HepG2 (cell line): ENCODE data around the gene SLC25A22. TPM values are rescaled to one million over a fixed set of nuclear protein-coding genes. Genes with fewer than 3 reads are reported as not detected.

Experiments
- KDM3A ChIP-seq: IDR thresholded peaks from 2 replicates; pipeline ENCODE4 v1.6.1; 2018; ENCODE audit warnings: low read depth, missing compliant biosample characterization
- KDM5B ChIP-seq: sonication (generic); formaldehyde crosslinking; IDR thresholded peaks from 2 replicates; pipeline ENCODE4 v1.4.0; 2020; ENCODE audit warnings: missing genetic modification reagents, mild to moderate bottlenecking, borderline replicate concordance
- KMT2B ChIP-seq: IDR thresholded peaks from 2 replicates; pipeline ENCODE4 v1.6.1; 2016; ENCODE audit warnings: missing genetic modification reagents, missing compliant biosample characterization
- NFIC ChIP-seq: IDR thresholded peaks from 2 replicates; pipeline ENCODE4 v1.6.1; 2012; ENCODE audit warnings: mild to moderate bottlenecking, low read length, inconsistent platforms
- RXRB ChIP-seq: IDR thresholded peaks from 2 replicates; pipeline ENCODE4 v1.6.1; 2016; ENCODE audit warnings: borderline replicate concordance, missing genetic modification reagents, missing compliant biosample characterization
- SRSF4 ChIP-seq: fragments of 200-400 bp; formaldehyde crosslinking; IDR thresholded peaks from one replicate; pipeline ENCODE4 v1.6.1; 2018; ENCODE audit warnings: mild to moderate bottlenecking, low read depth, low read length, moderate library complexity; ENCODE audit not compliant: poor library complexity, severe bottlenecking
- ZNF17 ChIP-seq: sonication (generic); formaldehyde crosslinking; IDR thresholded peaks from 2 replicates; pipeline ENCODE4 v1.5.0; 2020; ENCODE audit warnings: mild to moderate bottlenecking, missing genetic modification reagents
- ZNF335 ChIP-seq: sonication (generic); formaldehyde crosslinking; IDR thresholded peaks from 2 replicates; pipeline ENCODE4 v1.4.0; 2020; ENCODE audit warnings: missing genetic modification reagents
- ZNF577 ChIP-seq: sonication (generic); formaldehyde crosslinking; IDR thresholded peaks from 2 replicates; pipeline ENCODE4 v1.4.0; 2020; ENCODE audit warnings: mild to moderate bottlenecking, low read depth, missing genetic modification reagents, borderline replicate concordance
- ZNF644 ChIP-seq: IDR thresholded peaks from 2 replicates; pipeline ENCODE4 v1.6.1; 2016; ENCODE audit warnings: low read depth
- ZNF709 ChIP-seq: sonication (generic); formaldehyde crosslinking; IDR thresholded peaks from 2 replicates; pipeline ENCODE4 v1.5.0; 2020; ENCODE audit warnings: mild to moderate bottlenecking, missing genetic modification reagents
- polyA plus RNA-seq, 8 experiments: library from polyadenylated mRNA; depleted of rRNA in 3 of 8; stranded (reverse) in 7 of 8; unstranded in 1 of 8; fragments of >200 nt; fragmentation: Illumina TruSeq in 4 of 8; extraction: Trizol in 4 of 8; gene quantifications; 2 replicates each; pipeline versions ENCODE4 v1.2.1 to v1.2.3, GENCODE V29; 2011 to 2016; ENCODE audit warnings: low read depth in 4 of 8, missing spikeins in 1 of 8, mixed read lengths in 1 of 8; ENCODE audit not compliant: insufficient read depth in 1 of 8
- total RNA-seq, 5 experiments: library from RNA; depleted of rRNA; stranded (reverse); fragments of >200 nt; fragmentation: Illumina TruSeq; extraction: Trizol; gene quantifications; 2 replicates each; pipeline ENCODE4 v1.2.3, GENCODE V29; 2016; ENCODE audit warnings: low read depth in 1 of 5
- TF ChIP-seq, protein P1 (sequence below): sonication (generic); formaldehyde crosslinking; IDR thresholded peaks from 2 replicates; pipeline ENCODE4 v1.5.1; 2020; ENCODE audit warnings: missing genetic modification reagents, mild to moderate bottlenecking, borderline replicate concordance
- TF ChIP-seq, protein P2 (sequence below): sonication (generic); formaldehyde crosslinking; IDR thresholded peaks from 2 replicates; pipeline ENCODE4 v1.4.0; 2020; ENCODE audit warnings: missing genetic modification reagents, borderline replicate concordance
- TF ChIP-seq, protein P3 (sequence below): fragments of 450-650 bp; IDR thresholded peaks from 2 replicates; pipeline ENCODE4 v1.6.1; 2017; ENCODE audit warnings: mild to moderate bottlenecking
- TF ChIP-seq, protein P4 (sequence below): sonication (generic); formaldehyde crosslinking; IDR thresholded peaks from 2 replicates; pipeline ENCODE4 v1.5.1; 2020; ENCODE audit warnings: mild to moderate bottlenecking, missing genetic modification reagents, moderate library complexity
- TF ChIP-seq, protein P5 (sequence below): sonication (generic); formaldehyde crosslinking; IDR thresholded peaks from 2 replicates; pipeline ENCODE4 v1.8.1; 2022; ENCODE audit warnings: mild to moderate bottlenecking, missing genetic modification reagents

The SLC25A22 gene
- total and polyA plus RNA-seq, 2 of the 13 experiments (the other 11 are each of a cell fraction or from before 2014, with no cell fraction given) = 12.4 to 19.2 TPM

DNA sequence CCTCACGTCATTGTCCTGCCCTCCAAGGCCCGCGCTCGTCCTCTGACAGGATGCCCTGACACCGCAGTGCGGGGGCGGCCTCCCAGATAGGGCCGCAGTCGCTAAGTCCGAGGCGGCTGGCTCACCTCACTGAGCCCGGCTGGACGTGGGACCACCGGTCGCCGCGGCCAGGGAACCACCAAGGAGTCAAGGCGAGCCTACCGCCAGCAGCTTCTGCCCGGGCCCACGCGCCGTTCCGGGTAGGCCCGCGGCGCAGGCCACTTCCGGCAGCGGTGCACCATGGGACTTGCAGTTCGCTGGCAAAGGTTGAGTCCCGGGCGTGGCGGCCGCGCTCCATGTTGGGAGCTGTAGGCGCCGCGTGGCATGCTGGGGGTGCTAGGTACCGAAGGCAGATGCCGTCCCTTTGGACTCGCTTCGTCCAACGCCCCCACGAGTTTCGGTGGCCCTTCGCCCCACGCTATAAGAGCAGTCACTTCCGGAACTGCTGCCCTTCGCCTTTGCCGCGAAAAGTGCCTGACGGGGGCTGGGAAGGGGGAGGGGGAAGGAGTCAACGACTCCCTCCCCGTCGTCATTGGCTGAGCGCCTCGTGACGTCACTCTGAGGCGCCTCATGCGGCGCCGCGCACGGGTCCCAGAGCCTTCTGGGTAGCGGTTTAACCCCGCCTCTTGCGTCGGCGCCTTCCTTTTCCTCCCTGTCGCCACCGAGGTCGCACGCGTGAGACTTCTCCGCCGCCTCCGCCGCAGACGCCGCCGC, 11.4 kb upstream of the SLC25A22 start, which contains the start of gene RPLP2 (continued):
- TF ChIP-seq KDM3A (CRISPR knock-in tag) = peak; percentile 64; the same call in 1 of the 2 replicates
- no peak for TF ChIP-seq ZNF17
- TF ChIP-seq ZNF577 (CRISPR knock-in tag) = no peak
- peak; percentile 89 for TF ChIP-seq ZNF335
- no peak for TF ChIP-seq NFIC
- TF ChIP-seq, protein P1, sequence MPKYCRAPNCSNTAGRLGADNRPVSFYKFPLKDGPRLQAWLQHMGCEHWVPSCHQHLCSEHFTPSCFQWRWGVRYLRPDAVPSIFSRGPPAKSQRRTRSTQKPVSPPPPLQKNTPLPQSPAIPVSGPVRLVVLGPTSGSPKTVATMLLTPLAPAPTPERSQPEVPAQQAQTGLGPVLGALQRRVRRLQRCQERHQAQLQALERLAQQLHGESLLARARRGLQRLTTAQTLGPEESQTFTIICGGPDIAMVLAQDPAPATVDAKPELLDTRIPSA (CRISPR knock-in tag) = no peak; the same call in 1 of the 2 replicates
- TF ChIP-seq, protein P2, sequence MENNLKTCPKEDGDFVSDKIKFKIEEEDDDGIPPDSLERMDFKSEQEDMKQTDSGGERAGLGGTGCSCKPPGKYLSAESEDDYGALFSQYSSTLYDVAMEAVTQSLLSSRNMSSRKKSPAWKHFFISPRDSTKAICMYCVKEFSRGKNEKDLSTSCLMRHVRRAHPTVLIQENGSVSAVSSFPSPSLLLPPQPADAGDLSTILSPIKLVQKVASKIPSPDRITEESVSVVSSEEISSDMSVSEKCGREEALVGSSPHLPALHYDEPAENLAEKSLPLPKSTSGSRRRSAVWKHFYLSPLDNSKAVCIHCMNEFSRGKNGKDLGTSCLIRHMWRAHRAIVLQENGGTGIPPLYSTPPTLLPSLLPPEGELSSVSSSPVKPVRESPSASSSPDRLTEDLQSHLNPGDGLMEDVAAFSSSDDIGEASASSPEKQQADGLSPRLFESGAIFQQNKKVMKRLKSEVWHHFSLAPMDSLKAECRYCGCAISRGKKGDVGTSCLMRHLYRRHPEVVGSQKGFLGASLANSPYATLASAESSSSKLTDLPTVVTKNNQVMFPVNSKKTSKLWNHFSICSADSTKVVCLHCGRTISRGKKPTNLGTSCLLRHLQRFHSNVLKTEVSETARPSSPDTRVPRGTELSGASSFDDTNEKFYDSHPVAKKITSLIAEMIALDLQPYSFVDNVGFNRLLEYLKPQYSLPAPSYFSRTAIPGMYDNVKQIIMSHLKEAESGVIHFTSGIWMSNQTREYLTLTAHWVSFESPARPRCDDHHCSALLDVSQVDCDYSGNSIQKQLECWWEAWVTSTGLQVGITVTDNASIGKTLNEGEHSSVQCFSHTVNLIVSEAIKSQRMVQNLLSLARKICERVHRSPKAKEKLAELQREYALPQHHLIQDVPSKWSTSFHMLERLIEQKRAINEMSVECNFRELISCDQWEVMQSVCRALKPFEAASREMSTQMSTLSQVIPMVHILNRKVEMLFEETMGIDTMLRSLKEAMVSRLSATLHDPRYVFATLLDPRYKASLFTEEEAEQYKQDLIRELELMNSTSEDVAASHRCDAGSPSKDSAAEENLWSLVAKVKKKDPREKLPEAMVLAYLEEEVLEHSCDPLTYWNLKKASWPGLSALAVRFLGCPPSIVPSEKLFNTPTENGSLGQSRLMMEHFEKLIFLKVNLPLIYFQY (CRISPR knock-in tag) = no peak
- TF ChIP-seq, protein P3, sequence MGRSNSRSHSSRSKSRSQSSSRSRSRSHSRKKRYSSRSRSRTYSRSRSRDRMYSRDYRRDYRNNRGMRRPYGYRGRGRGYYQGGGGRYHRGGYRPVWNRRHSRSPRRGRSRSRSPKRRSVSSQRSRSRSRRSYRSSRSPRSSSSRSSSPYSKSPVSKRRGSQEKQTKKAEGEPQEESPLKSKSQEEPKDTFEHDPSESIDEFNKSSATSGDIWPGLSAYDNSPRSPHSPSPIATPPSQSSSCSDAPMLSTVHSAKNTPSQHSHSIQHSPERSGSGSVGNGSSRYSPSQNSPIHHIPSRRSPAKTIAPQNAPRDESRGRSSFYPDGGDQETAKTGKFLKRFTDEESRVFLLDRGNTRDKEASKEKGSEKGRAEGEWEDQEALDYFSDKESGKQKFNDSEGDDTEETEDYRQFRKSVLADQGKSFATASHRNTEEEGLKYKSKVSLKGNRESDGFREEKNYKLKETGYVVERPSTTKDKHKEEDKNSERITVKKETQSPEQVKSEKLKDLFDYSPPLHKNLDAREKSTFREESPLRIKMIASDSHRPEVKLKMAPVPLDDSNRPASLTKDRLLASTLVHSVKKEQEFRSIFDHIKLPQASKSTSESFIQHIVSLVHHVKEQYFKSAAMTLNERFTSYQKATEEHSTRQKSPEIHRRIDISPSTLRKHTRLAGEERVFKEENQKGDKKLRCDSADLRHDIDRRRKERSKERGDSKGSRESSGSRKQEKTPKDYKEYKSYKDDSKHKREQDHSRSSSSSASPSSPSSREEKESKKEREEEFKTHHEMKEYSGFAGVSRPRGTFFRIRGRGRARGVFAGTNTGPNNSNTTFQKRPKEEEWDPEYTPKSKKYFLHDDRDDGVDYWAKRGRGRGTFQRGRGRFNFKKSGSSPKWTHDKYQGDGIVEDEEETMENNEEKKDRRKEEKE = no peak
- TF ChIP-seq, protein P4, sequence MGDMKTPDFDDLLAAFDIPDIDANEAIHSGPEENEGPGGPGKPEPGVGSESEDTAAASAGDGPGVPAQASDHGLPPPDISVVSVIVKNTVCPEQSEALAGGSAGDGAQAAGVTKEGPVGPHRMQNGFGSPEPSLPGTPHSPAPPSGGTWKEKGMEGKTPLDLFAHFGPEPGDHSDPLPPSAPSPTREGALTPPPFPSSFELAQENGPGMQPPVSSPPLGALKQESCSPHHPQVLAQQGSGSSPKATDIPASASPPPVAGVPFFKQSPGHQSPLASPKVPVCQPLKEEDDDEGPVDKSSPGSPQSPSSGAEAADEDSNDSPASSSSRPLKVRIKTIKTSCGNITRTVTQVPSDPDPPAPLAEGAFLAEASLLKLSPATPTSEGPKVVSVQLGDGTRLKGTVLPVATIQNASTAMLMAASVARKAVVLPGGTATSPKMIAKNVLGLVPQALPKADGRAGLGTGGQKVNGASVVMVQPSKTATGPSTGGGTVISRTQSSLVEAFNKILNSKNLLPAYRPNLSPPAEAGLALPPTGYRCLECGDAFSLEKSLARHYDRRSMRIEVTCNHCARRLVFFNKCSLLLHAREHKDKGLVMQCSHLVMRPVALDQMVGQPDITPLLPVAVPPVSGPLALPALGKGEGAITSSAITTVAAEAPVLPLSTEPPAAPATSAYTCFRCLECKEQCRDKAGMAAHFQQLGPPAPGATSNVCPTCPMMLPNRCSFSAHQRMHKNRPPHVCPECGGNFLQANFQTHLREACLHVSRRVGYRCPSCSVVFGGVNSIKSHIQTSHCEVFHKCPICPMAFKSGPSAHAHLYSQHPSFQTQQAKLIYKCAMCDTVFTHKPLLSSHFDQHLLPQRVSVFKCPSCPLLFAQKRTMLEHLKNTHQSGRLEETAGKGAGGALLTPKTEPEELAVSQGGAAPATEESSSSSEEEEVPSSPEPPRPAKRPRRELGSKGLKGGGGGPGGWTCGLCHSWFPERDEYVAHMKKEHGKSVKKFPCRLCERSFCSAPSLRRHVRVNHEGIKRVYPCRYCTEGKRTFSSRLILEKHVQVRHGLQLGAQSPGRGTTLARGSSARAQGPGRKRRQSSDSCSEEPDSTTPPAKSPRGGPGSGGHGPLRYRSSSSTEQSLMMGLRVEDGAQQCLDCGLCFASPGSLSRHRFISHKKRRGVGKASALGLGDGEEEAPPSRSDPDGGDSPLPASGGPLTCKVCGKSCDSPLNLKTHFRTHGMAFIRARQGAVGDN (CRISPR knock-in tag) = peak; percentile 94
- TF ChIP-seq ZNF709 (CRISPR knock-in tag) = peak; percentile 80
- TF ChIP-seq ZNF644 (CRISPR knock-in tag) = no peak
- TF ChIP-seq SRSF4 = no peak
- peak; percentile 77 for TF ChIP-seq KMT2B (CRISPR knock-in tag)
- TF ChIP-seq KDM5B = peak; percentile 91
- TF ChIP-seq, protein P5, sequence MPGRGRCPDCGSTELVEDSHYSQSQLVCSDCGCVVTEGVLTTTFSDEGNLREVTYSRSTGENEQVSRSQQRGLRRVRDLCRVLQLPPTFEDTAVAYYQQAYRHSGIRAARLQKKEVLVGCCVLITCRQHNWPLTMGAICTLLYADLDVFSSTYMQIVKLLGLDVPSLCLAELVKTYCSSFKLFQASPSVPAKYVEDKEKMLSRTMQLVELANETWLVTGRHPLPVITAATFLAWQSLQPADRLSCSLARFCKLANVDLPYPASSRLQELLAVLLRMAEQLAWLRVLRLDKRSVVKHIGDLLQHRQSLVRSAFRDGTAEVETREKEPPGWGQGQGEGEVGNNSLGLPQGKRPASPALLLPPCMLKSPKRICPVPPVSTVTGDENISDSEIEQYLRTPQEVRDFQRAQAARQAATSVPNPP = peak; percentile 88
- no peak; the same call in none of the 2 replicates for TF ChIP-seq RXRB (CRISPR knock-in tag)
